NCI-H748 (cell line): ENCODE results near the gene COPG1.
"Not testable (repeated sequence)": the region's sequence is repeated elsewhere in the genome, so short reads cannot be mapped to it uniquely, and the experiment has no call there.

Source experiments
- DNase-seq: peaks from one replicate; lab custom pipeline; 2025; ENCODE audit not compliant: unreplicated experiment; lab: John Stamatoyannopoulos, UW

The COPG1 gene

DNA sequence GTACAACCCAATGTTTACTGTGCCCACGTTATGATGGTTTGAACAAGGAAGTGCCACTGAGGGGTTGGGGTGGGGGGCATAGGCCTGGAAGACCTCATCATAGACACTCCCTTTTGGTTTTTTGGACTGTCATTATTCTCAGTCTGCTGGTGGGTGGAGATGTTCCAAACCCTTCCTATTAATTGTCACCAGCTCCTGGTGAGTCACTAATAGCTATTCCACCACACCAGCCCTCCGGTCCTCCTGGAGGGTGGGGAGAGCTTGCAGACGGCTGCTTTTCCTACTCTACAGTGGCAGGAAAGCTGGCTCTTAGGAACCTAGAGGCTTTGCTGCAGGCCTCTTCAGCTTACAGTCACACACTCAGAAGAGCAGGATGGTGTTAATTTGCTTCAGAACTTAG, 9.0 kb upstream of the COPG1 start:
- DNase-seq: no peak

GRCh38 chr3:129245141-129245540, 4.3 kb upstream of the COPG1 start:
- DNase-seq: no peak

GRCh38 chr3:129245641-129246306, 3.6 kb upstream of the COPG1 start:
- DNase-seq: peak; percentile 84

- DNase-seq: no peak
These were observed 2.8 kb upstream of the COPG1 start for GRCh38 chr3:129246636-129247035.

- DNase-seq: no peak
These were observed 973 bp upstream of the COPG1 start for GRCh38 chr3:129248286-129248979.

GRCh38 chr3:129252748-129253147, 3.3 kb downstream of the COPG1 start:
- no peak for DNase-seq

DNA sequence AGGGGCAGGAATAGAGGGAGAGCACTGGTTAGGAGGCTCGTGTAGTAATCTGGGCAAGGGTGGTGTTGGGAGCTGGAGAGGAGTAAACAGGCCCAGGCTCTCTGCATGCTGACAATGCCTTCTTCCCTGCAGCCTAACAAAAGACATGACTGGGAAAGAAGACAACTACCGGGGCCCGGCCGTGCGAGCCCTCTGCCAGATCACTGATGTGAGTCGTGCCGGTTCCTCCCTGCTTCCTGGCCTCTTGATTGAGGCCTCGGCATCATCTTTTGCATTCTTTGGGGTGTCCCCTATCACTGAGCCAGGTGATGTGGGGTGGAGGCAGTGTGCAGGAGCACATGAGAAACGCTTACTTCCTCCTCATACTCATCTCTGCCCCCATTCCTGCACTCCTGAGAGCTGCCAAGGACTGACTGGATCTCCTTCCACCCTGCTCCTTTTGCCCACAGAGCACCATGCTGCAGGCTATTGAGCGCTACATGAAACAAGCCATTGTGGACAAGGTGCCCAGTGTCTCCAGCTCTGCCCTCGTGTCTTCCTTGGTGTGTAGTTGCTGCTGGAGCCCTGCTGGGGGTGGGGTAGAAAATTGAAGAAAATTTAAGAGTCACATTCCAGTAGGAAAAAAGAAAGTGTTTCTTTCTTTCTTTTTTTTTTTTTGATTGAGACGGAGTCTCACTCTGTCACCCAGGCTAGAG, 5.3 kb downstream of the COPG1 start:
- DNase-seq: no peak

DNA sequence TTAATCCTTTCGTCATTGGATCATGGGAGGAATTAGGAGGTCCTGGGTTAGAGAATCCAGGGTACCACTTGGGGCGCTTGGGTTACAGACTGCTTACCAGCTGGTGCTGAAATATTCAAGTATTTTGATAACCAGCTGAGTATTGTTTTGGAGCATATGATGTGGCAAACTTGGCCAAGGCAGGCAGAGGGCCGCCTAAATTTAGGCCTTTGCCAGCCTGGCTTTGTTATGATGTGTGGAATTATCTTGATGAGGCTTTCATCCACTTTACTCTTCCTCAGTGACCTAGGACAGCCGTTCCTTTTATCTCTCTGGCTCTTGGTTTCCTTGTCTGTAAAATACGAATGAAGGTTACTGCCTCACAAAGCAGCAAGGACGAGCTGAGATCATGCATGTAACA, 6.9 kb downstream of the COPG1 start:
- no peak for DNase-seq

- DNase-seq: no peak
These were observed 8.2 kb downstream of the COPG1 start for GRCh38 chr3:129257609-129258008.

DNA sequence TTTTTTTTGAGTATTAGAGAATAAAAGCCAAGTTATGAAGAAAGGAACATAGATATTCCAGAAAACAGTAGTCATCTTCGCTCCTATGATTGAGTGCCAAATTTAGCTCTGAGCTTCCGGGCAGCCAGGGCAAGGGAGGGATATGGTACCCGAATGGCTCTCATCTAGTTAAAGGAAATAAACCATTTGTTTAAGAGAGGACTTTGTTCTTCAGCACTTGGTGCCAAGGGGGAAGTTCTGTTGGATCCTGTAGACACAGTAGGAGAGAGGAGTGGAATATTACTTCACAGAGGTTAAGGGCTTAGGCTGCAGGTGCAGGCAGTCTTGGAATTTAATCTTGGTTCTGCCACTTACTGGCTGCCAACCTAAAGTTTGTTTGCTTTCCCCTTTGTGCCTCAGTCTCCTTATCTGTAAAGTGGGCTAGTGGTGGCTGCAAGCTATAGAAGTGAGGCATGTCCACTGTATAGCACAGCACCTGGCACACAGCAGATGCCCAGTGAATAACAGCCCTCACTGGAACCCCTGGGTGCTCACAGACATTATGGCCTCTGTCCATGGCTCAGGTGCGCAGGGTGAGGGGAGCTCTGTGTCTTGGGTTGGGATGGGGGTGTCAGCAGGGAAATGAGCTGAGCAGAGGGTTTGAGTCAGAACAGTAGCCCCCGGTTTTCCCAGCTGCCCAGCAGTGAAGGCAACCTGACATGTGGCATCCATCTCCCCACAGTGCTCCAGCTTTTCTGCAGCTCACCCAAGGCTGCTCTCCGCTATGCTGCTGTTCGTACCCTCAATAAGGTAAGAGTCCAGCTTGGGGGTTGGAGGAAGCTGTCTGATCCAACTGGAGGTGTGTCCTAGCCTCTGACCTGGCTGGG, 10.4 kb downstream of the COPG1 start:
- no peak for DNase-seq

- no peak for DNase-seq
These were observed 11.2 kb downstream of the COPG1 start for GRCh38 chr3:129260606-129261005.

GRCh38 chr3:129261894-129262293, 12.5 kb downstream of the COPG1 start:
- no peak for DNase-seq

DNA sequence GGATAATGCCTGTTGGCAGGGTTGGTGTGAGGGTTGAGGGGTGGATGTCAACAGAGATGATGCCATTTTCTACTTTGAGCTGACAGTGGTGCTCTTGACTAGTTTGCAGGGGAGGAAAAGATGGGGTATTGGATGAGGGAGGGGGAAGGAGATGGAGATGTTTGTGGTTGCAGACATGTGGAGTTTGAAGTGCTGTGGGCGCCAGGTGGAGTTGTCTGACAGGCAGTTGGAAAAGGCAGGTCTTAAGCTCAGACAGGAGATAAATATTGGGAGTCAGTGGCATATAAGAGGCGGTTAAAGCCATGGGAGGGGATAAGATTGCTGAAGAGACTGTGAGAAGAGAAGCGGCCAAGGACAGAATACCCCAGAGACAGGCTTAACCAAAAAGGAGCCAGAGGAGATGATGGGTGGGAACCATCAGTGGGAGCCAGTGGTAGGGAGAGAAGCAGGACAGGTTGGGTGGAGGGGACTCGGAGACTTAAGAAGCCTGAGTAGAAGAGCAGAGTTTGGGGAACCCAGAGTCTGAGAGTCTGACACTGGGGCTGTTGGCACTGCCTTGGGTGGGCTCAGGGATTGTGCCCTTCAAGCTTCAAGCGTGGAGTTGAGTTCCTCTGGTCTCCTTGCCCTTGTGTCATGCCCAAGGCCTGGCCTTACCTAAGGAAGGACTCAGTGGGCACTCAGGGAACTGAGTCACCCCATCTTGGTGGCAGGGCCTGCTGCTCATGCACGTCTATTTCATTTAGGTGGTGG, 13.9 kb downstream of the COPG1 start:
- no peak for DNase-seq

GRCh38 chr3:129264994-129265393, 15.6 kb downstream of the COPG1 start:
- DNase-seq: not testable (repeated sequence)

DNA sequence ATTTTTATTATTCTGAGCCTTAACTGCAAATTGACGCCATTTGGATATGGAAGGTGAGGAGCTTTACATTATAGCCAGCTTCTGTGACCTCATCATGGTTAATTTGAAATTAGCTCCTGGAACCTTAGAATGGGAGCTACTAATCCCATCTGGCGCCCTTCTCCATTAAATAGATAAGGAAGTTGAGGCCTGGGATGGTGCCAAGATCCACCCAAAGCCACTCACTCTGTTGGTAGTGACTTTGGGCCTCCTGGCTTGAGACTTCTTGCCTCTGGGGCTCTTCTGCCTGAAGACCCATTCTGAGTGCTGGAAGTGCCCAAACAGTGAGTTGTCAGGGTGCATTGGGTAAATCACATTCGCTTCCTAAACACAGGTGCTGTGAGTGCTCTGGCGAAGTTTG, 17.2 kb downstream of the COPG1 start:
- no peak for DNase-seq

DNA sequence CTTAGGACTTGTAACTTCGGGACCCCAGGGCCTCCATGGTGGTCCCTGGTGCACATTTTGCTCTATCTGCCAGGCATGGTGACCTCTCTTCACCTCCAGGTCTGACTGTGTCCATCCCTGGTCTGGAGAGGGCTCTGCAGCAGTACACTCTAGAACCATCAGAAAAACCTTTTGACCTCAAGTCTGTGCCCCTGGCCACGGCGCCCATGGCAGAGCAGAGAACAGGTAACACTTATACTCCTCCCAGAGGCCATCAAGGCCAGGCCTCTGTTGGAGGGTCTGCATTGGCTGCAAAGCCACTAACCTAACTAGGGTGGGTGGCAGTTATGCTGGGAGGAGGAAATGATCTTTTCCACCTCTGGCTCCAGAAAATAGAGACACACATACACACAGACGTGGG, 19.0 kb downstream of the COPG1 start:
- DNase-seq: no peak

DNA sequence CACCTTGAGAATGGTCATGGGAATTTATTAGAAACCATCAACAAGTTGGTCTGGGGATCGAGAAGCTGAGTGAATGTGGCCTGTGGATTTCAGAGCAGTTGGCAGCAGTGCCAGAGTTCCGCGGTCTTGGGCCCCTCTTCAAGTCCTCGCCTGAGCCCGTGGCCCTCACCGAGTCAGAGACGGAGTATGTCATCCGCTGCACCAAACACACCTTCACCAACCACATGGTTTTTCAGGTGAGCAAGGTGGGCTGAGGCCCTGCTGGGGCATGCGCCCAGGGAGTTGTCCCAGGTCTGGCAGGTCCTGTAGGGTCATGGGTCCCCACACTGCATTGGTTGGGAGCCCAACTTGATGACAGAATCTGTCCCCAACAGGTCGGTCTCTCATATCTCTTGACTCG, 22.3 kb downstream of the COPG1 start:
- DNase-seq: no peak

DNA sequence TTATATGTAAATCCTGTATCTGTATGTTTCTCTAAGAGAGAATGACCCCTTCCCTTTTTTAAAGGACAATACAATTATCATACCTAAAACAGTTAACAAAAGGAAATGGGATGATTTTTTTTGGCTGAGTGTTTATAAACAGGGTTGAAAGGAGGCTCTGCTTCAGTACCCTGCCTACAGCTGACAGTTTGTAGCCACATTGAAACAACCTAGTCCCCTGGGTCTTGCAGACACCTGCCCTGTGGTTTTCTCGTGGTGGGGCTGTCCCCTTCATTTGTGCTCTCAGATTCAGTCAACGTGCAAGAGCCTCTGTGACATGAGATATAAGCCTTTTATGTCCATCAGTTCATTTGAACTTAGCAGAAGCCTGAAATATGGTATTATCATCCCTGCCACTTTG, 27.0 kb downstream of the COPG1 start:
- no peak for DNase-seq

- no peak for DNase-seq
These were observed 28.4 kb downstream of the COPG1 start for GRCh38 chr3:129277829-129278271.

- peak; percentile 89 for DNase-seq
These were observed 29.1 kb downstream of the COPG1 start, which contains the start of gene HMCES for GRCh38 chr3:129278439-129278965. Gene HMCES, plus strand, starts transcription at chr3:129278870. Its CDS starts 863 bp downstream, at chr3:129279733.
